Bronchial epithelial cell (primary cell): Measurements from ENCODE around the gene NME7. TPM values are rescaled to one million over a fixed set of nuclear protein-coding genes. Genes with fewer than 3 reads are reported as not detected.

Experiments
- DNase-seq: peaks from one replicate; pipeline ENCODE4 v3.0.0-alpha.2; 2010; ENCODE audit warnings: low read depth
- FAIRE-seq: peaks from 2 replicates; lab custom pipeline; 2011; peaks lifted over from hg19 to GRCh38; lab: Jason Lieb, UNC
- H3K27me3 ChIP-seq: 2 replicates; pipeline ENCODE4 v1.5.1; 2011; ENCODE audit warnings: low read length; ENCODE audit not compliant: control insufficient read depth, insufficient read depth
- H3K36me3 ChIP-seq: 2 replicates; pipeline ENCODE4 v1.5.1; 2011; ENCODE audit warnings: low read length; ENCODE audit not compliant: control insufficient read depth, insufficient read depth
- H3K4me3 ChIP-seq: 2 replicates; pipeline ENCODE4 v1.5.1; 2011; ENCODE audit warnings: mild to moderate bottlenecking, low read depth, low read length, control low read depth
- CTCF ChIP-seq: IDR thresholded peaks from 2 replicates; pipeline ENCODE4 v1.5.1; 2011; ENCODE audit warnings: mild to moderate bottlenecking, moderate library complexity, low read length, control low read depth, inconsistent platforms; ENCODE audit not compliant: insufficient read depth, severe bottlenecking
- total RNA-seq: library from RNA; depleted of rRNA; stranded (reverse); fragments of >200 nt; gene quantifications from 2 replicates; pipeline ENCODE4 v1.2.1, GENCODE V29; 2014

NME7 gene
- total RNA-seq, 1 donor from 2014 or later = 11.6 TPM

- TF ChIP-seq CTCF = no peak
- no peak for DNase-seq
- H3K4me3 ChIP-seq = no peak overlapping the region
- no peaks in the 10 kb centered on the region for H3K27me3 ChIP-seq
- no peak for FAIRE-seq
- H3K36me3 ChIP-seq = no peaks in the 10 kb centered on the region
Observed at GRCh38 chr1:169150641-169151337, 216.8 kb downstream of the NME7 start.

- DNase-seq = no peak
- TF ChIP-seq CTCF = no peak
- Histone ChIP-seq H3K36me3 (no peaks in the 10 kb centered on the region), H3K4me3 (no peak overlapping the region), H3K27me3 (no peaks in the 10 kb centered on the region)
- FAIRE-seq = no peak
Observed at GRCh38 chr1:169149555-169150286, 217.9 kb downstream of the NME7 start.

- TF ChIP-seq CTCF = no peak
- Histone ChIP-seq H3K27me3 (no peaks in the 10 kb centered on the region), H3K36me3 (no peaks in the 10 kb centered on the region), H3K4me3 (no peak overlapping the region)
- no peak for FAIRE-seq
- DNase-seq = no peak
Observed at GRCh38 chr1:169148472-169149252, 218.9 kb downstream of the NME7 start.

- Histone ChIP-seq H3K27me3 (no peaks in the 10 kb centered on the region), H3K4me3 (no peak overlapping the region), H3K36me3 (no peaks in the 10 kb centered on the region)
- TF ChIP-seq CTCF = no peak
- FAIRE-seq (no peak), DNase-seq (no peak)
Observed at GRCh38 chr1:169146576-169147214, 220.9 kb downstream of the NME7 start.

- no peaks in the 10 kb centered on the region for H3K27me3 ChIP-seq
- H3K36me3 ChIP-seq = no peaks in the 10 kb centered on the region
- DNase-seq (no peak), FAIRE-seq (no peak)
- no peak for TF ChIP-seq CTCF
- H3K4me3 ChIP-seq = no peak overlapping the region
Observed at GRCh38 chr1:169144941-169145626, 222.5 kb downstream of the NME7 start.
